ENCODE results near the gene HIGD1A. TPM values are rescaled to one million over a fixed set of nuclear protein-coding genes. Genes with fewer than 3 reads are reported as not detected.

Gene HIGD1A
- total and polyA plus RNA-seq, 2 of the 8 experiments (the other 6 are each of a cell fraction or from before 2014, with no cell fraction given), result 67.3 to 95.4 TPM

- TF ChIP-seq RNF2 (IDR thresholded peaks at IDR 0.05; ENCODE audit: borderline replicate concordance, low read depth, low read length, missing control alignments, poor library complexity, severe bottlenecking), result no peak
- no peak for TF ChIP-seq RAD21 (IDR thresholded peaks at IDR 0.05 in 1 of 2, conservative IDR thresholded peaks at IDR 0.05 in 1 of 2; ENCODE audit: low read depth in 2 of 2, low read length in 2 of 2)
- TF ChIP-seq KDM4A (IDR thresholded peaks at IDR 0.05; ENCODE audit: low read depth, low read length, severe bottlenecking), result no peak
- no peak for TF ChIP-seq RFX5 (IDR thresholded peaks at IDR 0.05; ENCODE audit: borderline replicate concordance, low read depth, low read length)
- no peak for TF ChIP-seq BRCA1 (IDR thresholded peaks at IDR 0.05; ENCODE audit: low read depth, low read length)
- TF ChIP-seq SAP30 (IDR thresholded peaks at IDR 0.05; ENCODE audit: insufficient read depth, insufficient replicate concordance, low read length), result no peak
- TF ChIP-seq POLR2A (IDR thresholded peaks at IDR 0.05; ENCODE audit: control extremely low read depth in 1 of 2, low read depth in 2 of 2, low read length in 2 of 2), result no peak
- no peak for TF ChIP-seq BACH1 (IDR thresholded peaks at IDR 0.05; ENCODE audit: low read length)
Measured at GRCh38 chr3:42764561-42765295, 39.6 kb downstream of the HIGD1A start (continued).

Measured in H1 (cell line).